Activated CD8-positive, alpha-beta memory T cell treated with anti-CD3 and anti-CD28 coated beads for 4 hours (primary cell): Measurements from ENCODE around the gene GGTLC3.
"Not testable (repeated sequence)": the region's sequence is repeated elsewhere in the genome, so short reads cannot be mapped to it uniquely, and the experiment has no call there.

Experiments used
- DNase-seq, 2 donors: peaks; one replicate each; pipeline ENCODE4 v3.0.0-alpha.2; 2020; ENCODE audit warnings: low read depth in 2 of 2

The GGTLC3 gene

DNA sequence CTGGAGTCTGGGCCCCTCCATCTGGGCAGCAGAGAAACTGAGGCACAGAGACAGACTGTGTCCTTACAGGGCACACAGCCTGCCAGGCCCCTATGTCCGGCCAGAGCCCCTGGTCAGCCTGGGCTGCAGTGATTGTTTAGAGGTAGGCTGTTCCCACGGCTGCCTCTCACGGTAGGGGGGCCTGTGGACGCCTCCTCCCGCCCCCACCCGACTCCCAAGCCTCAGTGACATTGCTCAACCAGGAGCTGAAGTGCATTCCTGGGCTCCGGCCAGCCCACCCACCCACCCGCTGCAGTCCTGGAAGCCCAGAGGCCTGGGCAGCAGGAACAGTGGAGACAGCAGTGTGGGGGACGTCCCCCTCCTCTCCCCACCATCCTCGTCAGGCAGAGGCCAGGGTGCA is 4.5 kb downstream of the GGTLC3 start:
- DNase-seq, result not testable (repeated sequence)

GRCh38 chr22:18512378-18512777 is 5.6 kb downstream of the GGTLC3 start:
- DNase-seq, result not testable (repeated sequence)

DNA sequence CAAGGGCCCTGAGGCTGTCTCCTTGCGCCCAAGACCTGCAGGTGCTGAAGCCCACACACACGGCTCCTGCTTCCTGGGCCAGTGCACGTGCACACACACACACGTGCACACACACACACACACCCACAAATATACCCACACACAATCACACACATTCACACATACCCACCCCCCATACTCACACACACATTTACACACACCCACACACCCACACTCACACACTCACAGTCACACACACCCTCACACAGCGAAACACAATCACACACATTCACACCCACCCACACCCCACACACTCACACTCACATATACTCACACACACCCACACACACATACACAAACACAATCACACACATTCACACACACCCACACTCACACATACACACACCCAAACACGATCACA is 6.6 kb downstream of the GGTLC3 start:
- not testable (repeated sequence) for DNase-seq

DNA sequence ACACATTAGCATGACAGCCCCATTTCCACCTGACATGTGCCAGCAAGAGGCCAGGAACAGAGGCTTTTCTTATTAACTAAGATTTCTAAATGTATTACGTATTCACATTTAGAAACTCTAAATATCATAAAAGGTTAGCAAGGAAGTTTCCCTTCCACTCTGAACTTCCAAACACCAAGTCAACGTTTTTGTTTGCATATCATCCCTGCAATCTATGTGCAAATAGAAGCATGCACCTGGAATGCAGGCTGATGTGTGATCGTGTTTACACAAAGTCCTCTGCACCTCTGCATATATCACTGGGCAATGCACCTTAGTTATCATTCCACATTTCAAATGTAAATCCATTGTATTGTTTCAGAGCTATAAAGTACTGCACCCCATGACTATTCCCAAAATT is 21.7 kb downstream of the GGTLC3 start:
- DNase-seq, result not testable (repeated sequence)
